Hematopoietic multipotent progenitor cell treated with erythropoietin and hydrocortisone succinate and interleukin-3 and kit ligand, for 6 days (in vitro differentiated cells): ENCODE results near the gene RASSF3.

Experiments
- DNase-seq: peaks from one replicate; pipeline ENCODE4 v3.0.0-alpha.2; 2015

RASSF3 gene

GRCh38 chr12:64695550-64695949 is 85.3 kb downstream of the RASSF3 start:
- no peak for DNase-seq

- peak; percentile 54 for DNase-seq
Observed at GRCh38 chr12:64696080-64696741, 85.9 kb downstream of the RASSF3 start.

- DNase-seq = peak; percentile 70
Observed at GRCh38 chr12:64699504-64700115, 89.3 kb downstream of the RASSF3 start.

GRCh38 chr12:64700532-64700931 is 90.2 kb downstream of the RASSF3 start:
- DNase-seq = no peak

- DNase-seq = no peak
Observed at GRCh38 chr12:64701283-64701682, 91.0 kb downstream of the RASSF3 start.

GRCh38 chr12:64706306-64706705 is 96.0 kb downstream of the RASSF3 start:
- DNase-seq = no peak

GRCh38 chr12:64706857-64707256 is 96.6 kb downstream of the RASSF3 start:
- no peak for DNase-seq

GRCh38 chr12:64707362-64707761 is 97.1 kb downstream of the RASSF3 start:
- no peak for DNase-seq

- no peak for DNase-seq
Observed at GRCh38 chr12:64707926-64708325, 97.6 kb downstream of the RASSF3 start.

- DNase-seq = no peak
Observed at GRCh38 chr12:64709429-64709828, 99.1 kb downstream of the RASSF3 start.

GRCh38 chr12:64713376-64713775 is 103.1 kb downstream of the RASSF3 start:
- DNase-seq = no peak

GRCh38 chr12:64714551-64714968 is 104.3 kb downstream of the RASSF3 start:
- DNase-seq = no peak

GRCh38 chr12:64716371-64716770 is 106.1 kb downstream of the RASSF3 start:
- DNase-seq = no peak

- DNase-seq = no peak
Observed at GRCh38 chr12:64716839-64717455, 106.7 kb downstream of the RASSF3 start.

- no peak for DNase-seq
Observed at GRCh38 chr12:64718649-64719048, 108.4 kb downstream of the RASSF3 start.

GRCh38 chr12:64720884-64721283 is 110.6 kb downstream of the RASSF3 start:
- DNase-seq = peak; percentile 67

GRCh38 chr12:64722835-64723234 is 112.5 kb downstream of the RASSF3 start:
- no peak for DNase-seq

- no peak for DNase-seq
Observed at GRCh38 chr12:64723630-64724029, 113.3 kb downstream of the RASSF3 start.

- no peak for DNase-seq
Observed at GRCh38 chr12:64724201-64724745, 114.0 kb downstream of the RASSF3 start.

- DNase-seq = peak; percentile 50
Observed at GRCh38 chr12:64729909-64730587, 119.8 kb downstream of the RASSF3 start.

GRCh38 chr12:64730588-64730969 is 120.3 kb downstream of the RASSF3 start:
- peak; percentile 47 for DNase-seq

GRCh38 chr12:64731683-64732082 is 121.4 kb downstream of the RASSF3 start:
- no peak for DNase-seq

GRCh38 chr12:64733857-64734256 is 123.6 kb downstream of the RASSF3 start:
- DNase-seq = no peak

- no peak for DNase-seq
Observed at GRCh38 chr12:64735442-64735841, 125.1 kb downstream of the RASSF3 start.
